HepG2 (cell line): ENCODE results near the gene ARHGAP26. TPM values are rescaled to one million over a fixed set of nuclear protein-coding genes. Genes with fewer than 3 reads are reported as not detected.

Experiments used
- ATAC-seq: fragments of 200-7000 bp; cut with Tn5 transposase; 3 replicates; pipeline ENCODE4 v1.9.1; 2020; ENCODE audit warnings: mild to moderate bottlenecking, moderate library complexity
- BruUV-seq: library from RNA; stranded (reverse); fragments of 400-500 nt; replicated peaks from 2 replicates; lab custom pipeline; 2021; lab: Mats Ljungman, UMichigan
- CTCF ChIA-PET: fragments of 300-600 bp; formaldehyde crosslinking; extraction: SDS; loops from one replicate; lab custom pipeline; 2021; ENCODE audit warnings: low total read pairs, inconsistent platforms, low intra/inter-chr PET ratio; lab: Yijun Ruan, JAX
- POLR2A ChIA-PET: fragments of 350-600 bp; sonication (Branson Sonifier 250); formaldehyde crosslinking; loops from one replicate; lab custom pipeline; 2020; ENCODE audit warnings: antibody characterized with exemption, inconsistent platforms; lab: Yijun Ruan, JAX
- DNase-seq: peaks from one replicate; pipeline ENCODE4 v3.0.0-alpha.2; 2015; ENCODE audit warnings: low spot score
- FAIRE-seq: peaks from 3 replicates; lab custom pipeline; 2011; peaks lifted over from hg19 to GRCh38; lab: Jason Lieb, UNC
- H2AFZ ChIP-seq: one replicate; pipeline ENCODE4 v1.6.1; 2011; ENCODE audit warnings: low read length, inconsistent platforms
- H3K27ac ChIP-seq: fragments of 300-600 bp; 3 replicates; pipeline ENCODE4 v1.8.0; 2011; ENCODE audit warnings: mixed run types, mild to moderate bottlenecking, mixed read lengths, low read length, inconsistent platforms; ENCODE audit not compliant: insufficient read depth; ENCODE audit errors: extremely low read length
- H3K27me3 ChIP-seq, 2 experiments: fragments of 200-600 bp in 1 of 2; 2 replicates in 1 of 2; 3 replicates in 1 of 2; pipeline versions ENCODE4 v1.6.0 to v1.8.0; 2011; ENCODE audit warnings: low read length in 2 of 2, mild to moderate bottlenecking in 2 of 2, moderate library complexity in 2 of 2, inconsistent platforms in 1 of 2; ENCODE audit not compliant: insufficient read depth in 2 of 2, control insufficient read depth in 1 of 2
- H3K36me3 ChIP-seq, 2 experiments: fragments of 200-600 bp in 1 of 2; replicated peaks in 1 of 2; 2 replicates in 1 of 2; 3 replicates in 1 of 2; pipeline versions ENCODE4 v1.5.1 to v1.8.0; 2011; ENCODE audit warnings: low read length in 2 of 2, inconsistent platforms in 1 of 2; ENCODE audit not compliant: insufficient read depth in 2 of 2, control insufficient read depth in 1 of 2
- H3K4me1 ChIP-seq: 2 replicates; pipeline ENCODE4 v1.5.1; 2012; ENCODE audit warnings: low read length, inconsistent platforms; ENCODE audit not compliant: insufficient read depth
- H3K4me2 ChIP-seq: 2 replicates; pipeline ENCODE4 v1.6.0; 2011; ENCODE audit warnings: low read depth, low read length, inconsistent platforms
- H3K4me3 ChIP-seq, 3 experiments: fragments of 200-600 bp in 1 of 3; sonication (generic), shearing (Covaris generic) in 1 of 3; replicated peaks in 1 of 3; 2 replicates each; pipeline ENCODE4 v1.5.1; 2011 to 2016; ENCODE audit warnings: low read length in 3 of 3, inconsistent platforms in 2 of 3, low read depth in 2 of 3, mild to moderate bottlenecking in 2 of 3, control low read depth in 1 of 3, mixed read lengths in 1 of 3; ENCODE audit not compliant: insufficient read depth in 1 of 3
- H3K79me2 ChIP-seq: one replicate; pipeline ENCODE4 v1.6.1; 2011; ENCODE audit warnings: low read length, inconsistent platforms; ENCODE audit not compliant: insufficient read depth
- H3K9ac ChIP-seq: 2 replicates; pipeline ENCODE4 v1.6.0; 2011; ENCODE audit warnings: mild to moderate bottlenecking, low read depth, low read length, inconsistent platforms; ENCODE audit not compliant: insufficient read depth
- H3K9me3 ChIP-seq: 2 replicates; pipeline ENCODE4 v1.5.1; 2012; ENCODE audit warnings: mild to moderate bottlenecking, low read length
- H4K20me1 ChIP-seq: 2 replicates; pipeline ENCODE4 v1.6.0; 2011; ENCODE audit warnings: inconsistent platforms, mild to moderate bottlenecking, low read length, moderate library complexity; ENCODE audit not compliant: insufficient read depth
- HOXA7 ChIP-seq: sonication (generic); formaldehyde crosslinking; IDR thresholded peaks from 2 replicates; pipeline ENCODE4 v1.8.1; 2022; ENCODE audit warnings: mild to moderate bottlenecking, missing genetic modification reagents, moderate library complexity
- NR2F6 ChIP-seq, 2 experiments: IDR thresholded peaks; 2 replicates each; pipeline ENCODE4 v1.6.1; 2016; ENCODE audit warnings: antibody characterized with exemption in 1 of 2, mild to moderate bottlenecking in 1 of 2
- SOX13 ChIP-seq, 3 experiments: fragments of 450-650 bp in 1 of 3; sonication (generic) in 1 of 3; formaldehyde crosslinking in 1 of 3; IDR thresholded peaks in 2 of 3; conservative IDR thresholded peaks in 1 of 3; 2 replicates each; pipeline versions ENCODE4 v1.5.0 to v1.6.1; 2016 to 2020; ENCODE audit warnings: antibody characterized with exemption in 1 of 3, mild to moderate bottlenecking in 1 of 3, missing compliant biosample characterization in 1 of 3, missing genetic modification reagents in 1 of 3, moderate library complexity in 1 of 3
- TARDBP ChIP-seq: sonication (generic); formaldehyde crosslinking; IDR thresholded peaks from 2 replicates; pipeline ENCODE4 v1.8.0; 2022; ENCODE audit warnings: mild to moderate bottlenecking, missing genetic modification reagents
- WGBS: methylation state at CpG from one replicate; pipeline ENCODE4 v1.1.6; 2017; ENCODE audit warnings: low lambda C conversion rate; 5-methylcytosine and 5-hydroxymethylcytosine counted together
- in situ Hi-C: cut with HindIII; loops from 2 replicates; pipeline ENCODE4 v1.10.0; 2017; ENCODE audit warnings: low pct_unique_long_range_greater_than_20kb; ENCODE audit not compliant: extremely low pct_ligation_motif_present
- intact Hi-C: fragments of 100-400 bp; cut with micrococcal nuclease; formaldehyde crosslinking; loops from one replicate; pipeline ENCODE4 v1.10.0; 2022; ENCODE audit not compliant: unreplicated experiment
- polyA plus RNA-seq, 8 experiments: library from polyadenylated mRNA; depleted of rRNA in 3 of 8; stranded (reverse) in 7 of 8; unstranded in 1 of 8; fragments of >200 nt; fragmentation: Illumina TruSeq in 4 of 8; extraction: Trizol in 4 of 8; gene quantifications; 2 replicates each; pipeline versions ENCODE4 v1.2.1 to v1.2.3, GENCODE V29; 2011 to 2016; ENCODE audit warnings: low read depth in 4 of 8, missing spikeins in 1 of 8, mixed read lengths in 1 of 8; ENCODE audit not compliant: insufficient read depth in 1 of 8
- total RNA-seq, 5 experiments: library from RNA; depleted of rRNA; stranded (reverse); fragments of >200 nt; fragmentation: Illumina TruSeq; extraction: Trizol; gene quantifications; 2 replicates each; pipeline ENCODE4 v1.2.3, GENCODE V29; 2016; ENCODE audit warnings: low read depth in 1 of 5
- TF ChIP-seq, protein P1 (sequence below): sonication (generic); formaldehyde crosslinking; conservative IDR thresholded peaks from 2 replicates; pipeline ENCODE4 v1.8.0; 2022; ENCODE audit warnings: low read depth, missing genetic modification reagents
- TF ChIP-seq, protein P2 (sequence below): sonication (generic); formaldehyde crosslinking; IDR thresholded peaks from 2 replicates; pipeline ENCODE4 v1.4.0; 2020; ENCODE audit warnings: missing genetic modification reagents

Gene ARHGAP26
- total and polyA plus RNA-seq, 2 of the 13 experiments (the other 11 are each of a cell fraction or from before 2014, with no cell fraction given): 9.6 to 18.2 TPM

DNA sequence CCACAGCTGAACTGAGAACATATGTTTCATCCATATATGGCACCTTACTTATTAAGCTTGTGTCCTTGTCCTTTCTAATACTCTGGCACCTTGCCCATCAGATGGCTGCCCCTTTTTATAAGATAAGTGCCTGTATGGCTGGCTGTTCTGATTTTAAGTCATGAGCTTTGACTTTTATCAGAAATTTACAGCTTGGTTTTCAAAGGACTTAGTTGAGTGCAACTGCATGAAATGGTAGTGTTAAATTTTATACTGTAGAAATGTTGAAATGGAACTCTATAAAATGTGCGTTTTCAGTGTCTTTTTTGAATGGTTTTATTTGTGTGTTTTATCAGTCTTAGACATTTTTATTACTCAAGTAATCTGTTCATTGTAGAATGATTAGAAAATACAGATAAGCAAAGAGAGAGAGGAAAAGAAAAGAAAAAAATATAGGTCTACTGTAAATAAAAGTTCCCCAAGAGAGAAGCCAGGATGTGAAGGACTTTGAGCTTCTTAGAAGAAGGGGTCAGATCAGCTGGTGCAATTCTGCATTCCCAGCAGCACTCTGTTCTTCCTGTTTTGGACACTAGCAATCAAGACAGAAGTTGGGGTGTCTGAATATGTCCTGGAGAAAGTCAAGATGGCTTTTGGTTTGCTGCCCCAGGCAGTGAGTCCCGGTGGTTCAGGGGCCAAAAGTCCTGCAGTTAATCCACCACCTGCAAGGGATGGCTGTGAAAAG lies 38.9 kb downstream of the ARHGAP26 start (continued):
- TF ChIP-seq, protein P1, sequence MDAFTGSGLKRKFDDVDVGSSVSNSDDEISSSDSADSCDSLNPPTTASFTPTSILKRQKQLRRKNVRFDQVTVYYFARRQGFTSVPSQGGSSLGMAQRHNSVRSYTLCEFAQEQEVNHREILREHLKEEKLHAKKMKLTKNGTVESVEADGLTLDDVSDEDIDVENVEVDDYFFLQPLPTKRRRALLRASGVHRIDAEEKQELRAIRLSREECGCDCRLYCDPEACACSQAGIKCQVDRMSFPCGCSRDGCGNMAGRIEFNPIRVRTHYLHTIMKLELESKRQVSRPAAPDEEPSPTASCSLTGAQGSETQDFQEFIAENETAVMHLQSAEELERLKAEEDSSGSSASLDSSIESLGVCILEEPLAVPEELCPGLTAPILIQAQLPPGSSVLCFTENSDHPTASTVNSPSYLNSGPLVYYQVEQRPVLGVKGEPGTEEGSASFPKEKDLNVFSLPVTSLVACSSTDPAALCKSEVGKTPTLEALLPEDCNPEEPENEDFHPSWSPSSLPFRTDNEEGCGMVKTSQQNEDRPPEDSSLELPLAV (CRISPR knock-in tag): no peak

DNA sequence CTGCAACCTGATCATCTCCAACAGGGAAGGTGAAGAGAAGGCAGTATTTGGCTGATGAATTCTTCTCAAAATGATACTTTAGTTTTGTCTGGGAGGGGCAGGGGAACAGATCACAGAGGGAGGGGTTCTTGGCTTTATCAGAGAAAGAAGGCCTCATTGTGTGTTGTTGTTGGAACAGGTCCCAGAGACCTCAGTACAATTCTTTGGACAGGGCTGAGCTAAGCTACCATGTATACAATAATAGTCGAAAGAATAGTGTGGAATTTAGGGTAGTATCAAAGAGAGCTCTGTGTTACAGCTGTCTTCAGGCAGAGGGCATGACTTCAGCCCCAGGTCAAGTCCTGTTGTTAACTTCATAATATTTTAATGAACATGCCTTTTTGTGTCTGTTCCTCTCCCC lies 39.9 kb downstream of the ARHGAP26 start:
- Histone ChIP-seq H3K4me2 (peak overlapping the region; percentile 25; the same call in 1 of the 2 replicates), H3K9me3 (no peaks in the 10 kb centered on the region), H3K9ac (no peak overlapping the region), H2AFZ (no peak overlapping the region), H3K27ac (no peak overlapping the region), H3K79me2 (peaks cover 22% of the 10 kb centered on the region), H3K27me3 (no peaks in the 10 kb centered on the region), H3K36me3 (no peaks in the 10 kb centered on the region), H3K4me1 (peaks cover 89% of the 10 kb centered on the region), H4K20me1 (no peaks in the 10 kb centered on the region), H3K4me3 (no peak overlapping the region)
- BruUV-seq: no TSS peak
- ATAC-seq: no peak
- intact Hi-C loops (no loop called here), in situ Hi-C loops (no loop called here)
- FAIRE-seq: no peak
- ChIA-PET CTCF (no interaction called here), POLR2A (interaction anchor here (0.5 to 1.9 kb wide), 3 partner anchors 11 to 49 kb away, joined by 4 to 10 read pairs (median 7); no protein-coding TSS in a partner anchor)
- WGBS: 0% methylated on average over 1 of the region's 1 CpG
- peak; percentile 25; the same call in 1 of the 2 replicates for TF ChIP-seq NR2F6 (IDR thresholded peaks at IDR 0.05)
- TF ChIP-seq NR2F6 (CRISPR knock-in tag; IDR thresholded peaks at IDR 0.05): no peak
- 0 out of 2 replicates have a peak, but pooled peaks have one; percentile 21 for TF ChIP-seq TARDBP (CRISPR knock-in tag)
- TF ChIP-seq HOXA7 (CRISPR knock-in tag): no peak
- TF ChIP-seq SOX13 (IDR thresholded peaks at IDR 0.05): no peak
- peak in 1 of 2 experiments; percentile 50; a peak in 2 of 4 replicates for TF ChIP-seq SOX13 (CRISPR knock-in tag; conservative IDR thresholded peaks at IDR 0.05 in 1 of 2, IDR thresholded peaks at IDR 0.05 in 1 of 2)
- TF ChIP-seq, protein P2, sequence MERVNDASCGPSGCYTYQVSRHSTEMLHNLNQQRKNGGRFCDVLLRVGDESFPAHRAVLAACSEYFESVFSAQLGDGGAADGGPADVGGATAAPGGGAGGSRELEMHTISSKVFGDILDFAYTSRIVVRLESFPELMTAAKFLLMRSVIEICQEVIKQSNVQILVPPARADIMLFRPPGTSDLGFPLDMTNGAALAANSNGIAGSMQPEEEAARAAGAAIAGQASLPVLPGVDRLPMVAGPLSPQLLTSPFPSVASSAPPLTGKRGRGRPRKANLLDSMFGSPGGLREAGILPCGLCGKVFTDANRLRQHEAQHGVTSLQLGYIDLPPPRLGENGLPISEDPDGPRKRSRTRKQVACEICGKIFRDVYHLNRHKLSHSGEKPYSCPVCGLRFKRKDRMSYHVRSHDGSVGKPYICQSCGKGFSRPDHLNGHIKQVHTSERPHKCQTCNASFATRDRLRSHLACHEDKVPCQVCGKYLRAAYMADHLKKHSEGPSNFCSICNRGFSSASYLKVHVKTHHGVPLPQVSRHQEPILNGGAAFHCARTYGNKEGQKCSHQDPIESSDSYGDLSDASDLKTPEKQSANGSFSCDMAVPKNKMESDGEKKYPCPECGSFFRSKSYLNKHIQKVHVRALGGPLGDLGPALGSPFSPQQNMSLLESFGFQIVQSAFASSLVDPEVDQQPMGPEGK (CRISPR knock-in tag): peak; percentile 86
- DNase-seq: peak; percentile 78
